ENCODE results near the gene NXPH1. TPM values are rescaled to one million over a fixed set of nuclear protein-coding genes. Genes with fewer than 3 reads are reported as not detected.

Gene NXPH1
- 4.6 TPM in 1 of 2 replicates, not detected in the other for polyA plus RNA-seq

GRCh38 chr7:8433477-8434289, at the start of gene NXPH1:
Gene NXPH1, plus strand, starts transcription at chr7:8433609.

Other genes starting within 250 kb of the NXPH1 start
- 4.6 and 6.5 TPM in 2 replicates for gene ICA1, start 171.4 kb upstream of the NXPH1 start, polyA plus RNA-seq

Measured in Purkinje cell (primary cell).